ENCODE measurements around the gene MUC20.
"Not testable (repeated sequence)": the region's sequence is repeated elsewhere in the genome, so short reads cannot be mapped to it uniquely, and the experiment has no call there.

DNA sequence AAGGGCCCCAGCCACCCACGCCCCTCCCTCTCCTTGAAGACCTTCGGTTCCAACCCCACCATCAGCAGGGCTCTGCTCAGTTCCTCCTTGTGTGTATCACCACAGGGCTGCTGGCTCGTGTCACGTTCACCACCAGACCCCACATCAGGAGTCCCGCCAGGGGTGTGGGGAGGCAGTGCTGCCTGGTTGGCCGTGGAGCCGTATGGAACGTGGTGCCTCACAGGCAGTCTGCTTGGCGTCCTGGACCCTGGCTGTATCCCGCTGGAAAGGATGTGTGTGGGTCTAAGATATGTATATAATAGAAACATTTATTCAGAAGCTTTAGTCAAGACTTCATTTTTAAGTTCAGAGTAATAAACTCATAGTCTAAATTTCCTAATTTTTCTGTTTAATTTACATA, 40.1 kb upstream of the MUC20 start:
- TF ChIP-seq, protein P1, sequence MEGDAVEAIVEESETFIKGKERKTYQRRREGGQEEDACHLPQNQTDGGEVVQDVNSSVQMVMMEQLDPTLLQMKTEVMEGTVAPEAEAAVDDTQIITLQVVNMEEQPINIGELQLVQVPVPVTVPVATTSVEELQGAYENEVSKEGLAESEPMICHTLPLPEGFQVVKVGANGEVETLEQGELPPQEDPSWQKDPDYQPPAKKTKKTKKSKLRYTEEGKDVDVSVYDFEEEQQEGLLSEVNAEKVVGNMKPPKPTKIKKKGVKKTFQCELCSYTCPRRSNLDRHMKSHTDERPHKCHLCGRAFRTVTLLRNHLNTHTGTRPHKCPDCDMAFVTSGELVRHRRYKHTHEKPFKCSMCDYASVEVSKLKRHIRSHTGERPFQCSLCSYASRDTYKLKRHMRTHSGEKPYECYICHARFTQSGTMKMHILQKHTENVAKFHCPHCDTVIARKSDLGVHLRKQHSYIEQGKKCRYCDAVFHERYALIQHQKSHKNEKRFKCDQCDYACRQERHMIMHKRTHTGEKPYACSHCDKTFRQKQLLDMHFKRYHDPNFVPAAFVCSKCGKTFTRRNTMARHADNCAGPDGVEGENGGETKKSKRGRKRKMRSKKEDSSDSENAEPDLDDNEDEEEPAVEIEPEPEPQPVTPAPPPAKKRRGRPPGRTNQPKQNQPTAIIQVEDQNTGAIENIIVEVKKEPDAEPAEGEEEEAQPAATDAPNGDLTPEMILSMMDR (IDR thresholded peaks at IDR 0.05): not testable (repeated sequence)
- not testable (repeated sequence) for TF ChIP-seq ZFX (IDR thresholded peaks at IDR 0.05; ENCODE audit: borderline replicate concordance)
